KMS-11 (cell line): ENCODE results near the gene SNCB.

ENCODE experiments used
- H2AFZ ChIP-seq: fragments of 200-600 bp; sonication (generic); 2 replicates; pipeline ENCODE4 v1.6.1; 2016; ENCODE audit warnings: antibody characterized with exemption, mixed run types, low read depth
- H3K27ac ChIP-seq: fragments of 200-600 bp; sonication (generic); 2 replicates; pipeline ENCODE4 v1.6.1; 2016; ENCODE audit warnings: mild to moderate bottlenecking, mixed run types
- H3K27me3 ChIP-seq: fragments of 200-600 bp; sonication (generic); 2 replicates; pipeline ENCODE4 v1.6.1; 2017; ENCODE audit warnings: mild to moderate bottlenecking, low read depth, mixed run types, moderate library complexity; ENCODE audit not compliant: insufficient read depth
- H3K36me3 ChIP-seq: fragments of 200-600 bp; sonication (generic); 2 replicates; pipeline ENCODE4 v1.6.1; 2017; ENCODE audit warnings: mild to moderate bottlenecking, mixed run types; ENCODE audit not compliant: insufficient read depth
- H3K4me1 ChIP-seq: fragments of 200-600 bp; sonication (generic); 2 replicates; pipeline ENCODE4 v1.6.1; 2016; ENCODE audit warnings: mild to moderate bottlenecking, low read depth, mixed run types; ENCODE audit not compliant: poor library complexity, severe bottlenecking
- H3K4me2 ChIP-seq: fragments of 200-600 bp; sonication (generic); 2 replicates; pipeline ENCODE4 v1.7.0; 2016; ENCODE audit warnings: mild to moderate bottlenecking, mixed run types
- H3K4me3 ChIP-seq: fragments of 200-600 bp; sonication (generic); IDR thresholded peaks from 2 replicates; pipeline ENCODE4 v1.6.1; 2017; ENCODE audit warnings: low read depth, low read length, mixed read lengths; ENCODE audit not compliant: insufficient read depth
- H3K79me2 ChIP-seq: fragments of 200-600 bp; sonication (generic); 2 replicates; pipeline ENCODE4 v1.6.1; 2016; ENCODE audit warnings: low read depth, mixed run types; ENCODE audit not compliant: insufficient read depth
- H3K9ac ChIP-seq: fragments of 200-600 bp; sonication (generic); 2 replicates; pipeline ENCODE4 v1.6.1; 2016; ENCODE audit warnings: mild to moderate bottlenecking, mixed run types
- H4K20me1 ChIP-seq: fragments of 200-600 bp; sonication (generic); 2 replicates; pipeline ENCODE4 v1.6.1; 2016; ENCODE audit warnings: mild to moderate bottlenecking, mixed run types; ENCODE audit not compliant: insufficient read depth
- CTCF ChIP-seq: fragments of 200-600 bp; sonication (generic); conservative IDR thresholded peaks from 2 replicates; pipeline ENCODE4 v1.6.1; 2017; ENCODE audit warnings: low read depth, mild to moderate bottlenecking, antibody characterized with exemption, low read length, moderate library complexity, mixed read lengths

SNCB gene

GRCh38 chr5:176662371-176663333 is 32.3 kb upstream of the SNCB start:
- Histone ChIP-seq H4K20me1 (no peaks in the 10 kb centered on the region), H3K4me2 (no peak overlapping the region), H2AFZ (no peak overlapping the region), H3K27ac (no peak overlapping the region), H3K4me1 (peaks cover 28% of the 10 kb centered on the region), H3K9ac (no peak overlapping the region), H3K36me3 (no peaks in the 10 kb centered on the region), H3K4me3 (no peak overlapping the region), H3K27me3 (no peaks in the 10 kb centered on the region), H3K79me2 (no peaks in the 10 kb centered on the region)
- TF ChIP-seq CTCF: no peak

GRCh38 chr5:176661676-176662075 is 31.3 kb upstream of the SNCB start:
- H3K4me2 ChIP-seq: no peak overlapping the region
- no peak overlapping the region for H3K9ac ChIP-seq
- H3K79me2 ChIP-seq: no peaks in the 10 kb centered on the region
- no peaks in the 10 kb centered on the region for H4K20me1 ChIP-seq
- H3K4me1 ChIP-seq: peaks cover 28% of the 10 kb centered on the region
- no peak overlapping the region for H3K4me3 ChIP-seq
- no peak overlapping the region for H2AFZ ChIP-seq
- no peak for TF ChIP-seq CTCF
- H3K36me3 ChIP-seq: no peaks in the 10 kb centered on the region
- no peaks in the 10 kb centered on the region for H3K27me3 ChIP-seq
- H3K27ac ChIP-seq: no peak overlapping the region

- H4K20me1 ChIP-seq: no peaks in the 10 kb centered on the region
- no peak overlapping the region for H3K9ac ChIP-seq
- peaks cover 28% of the 10 kb centered on the region for H3K4me1 ChIP-seq
- H3K27ac ChIP-seq: no peak overlapping the region
- TF ChIP-seq CTCF: peak; percentile 83
- H3K27me3 ChIP-seq: no peaks in the 10 kb centered on the region
- H3K36me3 ChIP-seq: no peaks in the 10 kb centered on the region
- 0 out of 2 replicates have a peak overlapping the region, but pooled peaks have one; percentile 6 for H3K4me2 ChIP-seq
- no peak overlapping the region for H2AFZ ChIP-seq
- no peak overlapping the region for H3K4me3 ChIP-seq
- H3K79me2 ChIP-seq: no peaks in the 10 kb centered on the region
These were observed 30.7 kb upstream of the SNCB start for GRCh38 chr5:176660860-176661641.

GRCh38 chr5:176660530-176660859 is 30.2 kb upstream of the SNCB start:
- Histone ChIP-seq H3K36me3 (no peaks in the 10 kb centered on the region), H2AFZ (no peak overlapping the region), H3K9ac (no peak overlapping the region), H3K27me3 (no peaks in the 10 kb centered on the region), H3K4me2 (0 out of 2 replicates have a peak overlapping the region, but pooled peaks have one; percentile 6), H4K20me1 (no peaks in the 10 kb centered on the region), H3K4me1 (peaks cover 28% of the 10 kb centered on the region), H3K27ac (no peak overlapping the region), H3K4me3 (no peak overlapping the region), H3K79me2 (no peaks in the 10 kb centered on the region)
- TF ChIP-seq CTCF: no peak
